Bladder microvascular endothelial cell (primary cell): ENCODE measurements around the gene KDM4C. TPM values are rescaled to one million over a fixed set of nuclear protein-coding genes. Genes with fewer than 3 reads are reported as not detected.

ENCODE experiments used
- total RNA-seq: library from RNA; depleted of rRNA; stranded (reverse); fragments of >200 nt; gene quantifications from 2 replicates; pipeline ENCODE4 v1.2.3, GENCODE V29; 2014

Gene KDM4C
- total RNA-seq = 15.5 and 34.7 TPM in 2 replicates

GRCh38 chr9:6757456-6758247 is at the start of gene KDM4C:
Gene KDM4C (plus strand): TSS chr9:6757973. CDS start chr9:6792989, 35,016 bp downstream.

Other genes starting within 250 kb of the KDM4C start
- gene GLDC, start 112.2 kb upstream of the KDM4C start, total RNA-seq = 0.81 and 4.3 TPM in 2 replicates